Cardiac muscle cell (in vitro differentiated cells and primary cell): ENCODE data around the gene SAMD8. TPM values are rescaled to one million over a fixed set of nuclear protein-coding genes. Genes with fewer than 3 reads are reported as not detected.

Source experiments
- DNase-seq, 2 donors: peaks; one replicate each; pipeline versions ENCODE4 v3.0.0 to v3.0.0-alpha.2; 2010 to 2017; ENCODE audit warnings: low read depth in 1 of 2, low spot score in 1 of 2
- H3K27ac ChIP-seq: fragments of 200-600 bp; sonication (generic); 2 replicates; pipeline ENCODE4 v1.5.1; 2016
- H3K27me3 ChIP-seq: fragments of 200-600 bp; sonication (generic); 2 replicates; pipeline ENCODE4 v1.6.0; 2016; ENCODE audit warnings: control low read depth
- H3K36me3 ChIP-seq: fragments of 200-600 bp; sonication (generic); 2 replicates; pipeline ENCODE4 v1.5.1; 2016; ENCODE audit warnings: control low read depth
- H3K4me1 ChIP-seq: fragments of 200-600 bp; sonication (generic); 2 replicates; pipeline ENCODE4 v1.8.1; 2017; ENCODE audit warnings: low read depth, mild to moderate bottlenecking, mixed run types
- H3K4me3 ChIP-seq: fragments of 200-600 bp; sonication (generic); 2 replicates; pipeline ENCODE4 v1.5.1; 2016; ENCODE audit warnings: mild to moderate bottlenecking
- H3K9me3 ChIP-seq: fragments of 200-600 bp; sonication (generic); 2 replicates; pipeline ENCODE4 v1.5.1; 2017; ENCODE audit warnings: low read depth, mild to moderate bottlenecking, control low read depth
- CTCF ChIP-seq: IDR thresholded peaks from 2 replicates; pipeline ENCODE4 v1.5.1; 2012; ENCODE audit warnings: low read depth, mild to moderate bottlenecking, low read length
- polyA plus RNA-seq: library from polyadenylated mRNA; unstranded; fragments of >200 nt; fragmentation: Nextera tagmentation; extraction: Ambion mirVana; gene quantifications from 2 replicates; pipeline ENCODE4 v1.2.1, GENCODE V29; 2016
- total RNA-seq: library from RNA; depleted of rRNA; stranded (reverse); fragments of >200 nt; gene quantifications from 2 replicates; pipeline ENCODE4 v1.2.3, GENCODE V29; 2016

The SAMD8 gene
- total and polyA plus RNA-seq, 2 experiments from 2014 or later = 9.4 to 15.8 TPM

- no peaks in the 10 kb centered on the region for H3K9me3 ChIP-seq
- DNase-seq = peak; percentile 7 to 33
- H3K4me1 ChIP-seq = peaks cover 20% of the 10 kb centered on the region
- no peaks in the 10 kb centered on the region for H3K36me3 ChIP-seq
- no peak for TF ChIP-seq CTCF
- H3K27ac ChIP-seq = peak overlapping the region; percentile 31
- H3K4me3 ChIP-seq = no peak overlapping the region
- H3K27me3 ChIP-seq = no peaks in the 10 kb centered on the region
Observed at GRCh38 chr10:75137533-75138438, 26.3 kb downstream of the SAMD8 start.

- TF ChIP-seq CTCF = no peak
- no peaks in the 10 kb centered on the region for H3K36me3 ChIP-seq
- no peaks in the 10 kb centered on the region for H3K27me3 ChIP-seq
- H3K4me1 ChIP-seq = peaks cover 20% of the 10 kb centered on the region
- no peak overlapping the region for H3K27ac ChIP-seq
- no peaks in the 10 kb centered on the region for H3K9me3 ChIP-seq
- no peak overlapping the region for H3K4me3 ChIP-seq
- DNase-seq = no peak
Observed at GRCh38 chr10:75140246-75140645, 28.8 kb downstream of the SAMD8 start.

- DNase-seq = peak in 1 of 2 donors; percentile 45
- H3K4me3 ChIP-seq = no peak overlapping the region
- no peaks in the 10 kb centered on the region for H3K4me1 ChIP-seq
- no peaks in the 10 kb centered on the region for H3K27me3 ChIP-seq
- no peak for TF ChIP-seq CTCF
- H3K27ac ChIP-seq = no peak overlapping the region
- H3K36me3 ChIP-seq = no peaks in the 10 kb centered on the region
- no peaks in the 10 kb centered on the region for H3K9me3 ChIP-seq
Observed at GRCh38 chr10:75143353-75143752, 31.9 kb downstream of the SAMD8 start.

- no peak for DNase-seq
- Histone ChIP-seq H3K27me3 (no peaks in the 10 kb centered on the region), H3K4me1 (no peaks in the 10 kb centered on the region), H3K4me3 (no peak overlapping the region), H3K9me3 (no peaks in the 10 kb centered on the region), H3K36me3 (peaks cover under 1% of the 10 kb centered on the region), H3K27ac (no peak overlapping the region)
- no peak for TF ChIP-seq CTCF
Observed at GRCh38 chr10:75145590-75145989, 34.1 kb downstream of the SAMD8 start.

- no peak for TF ChIP-seq CTCF
- H3K36me3 ChIP-seq = peaks cover 8% of the 10 kb centered on the region
- no peaks in the 10 kb centered on the region for H3K9me3 ChIP-seq
- H3K4me1 ChIP-seq = no peaks in the 10 kb centered on the region
- H3K4me3 ChIP-seq = no peak overlapping the region
- H3K27ac ChIP-seq = no peak overlapping the region
- no peaks in the 10 kb centered on the region for H3K27me3 ChIP-seq
- no peak for DNase-seq
Observed at GRCh38 chr10:75146780-75147179, 35.3 kb downstream of the SAMD8 start.
